Ramos (cell line): ENCODE data around the gene SLC5A5.
"Not testable (repeated sequence)": the region's sequence is repeated elsewhere in the genome, so short reads cannot be mapped to it uniquely, and the experiment has no call there.

ENCODE experiments used
- in situ Hi-C: fragments of 300-500 bp; cut with MboI; formaldehyde crosslinking; loops from one replicate; pipeline ENCODE4 v1.14.3; 2022; ENCODE audit warnings: low sequenced_read_pairs; ENCODE audit not compliant: unreplicated experiment

SLC5A5 gene

DNA sequence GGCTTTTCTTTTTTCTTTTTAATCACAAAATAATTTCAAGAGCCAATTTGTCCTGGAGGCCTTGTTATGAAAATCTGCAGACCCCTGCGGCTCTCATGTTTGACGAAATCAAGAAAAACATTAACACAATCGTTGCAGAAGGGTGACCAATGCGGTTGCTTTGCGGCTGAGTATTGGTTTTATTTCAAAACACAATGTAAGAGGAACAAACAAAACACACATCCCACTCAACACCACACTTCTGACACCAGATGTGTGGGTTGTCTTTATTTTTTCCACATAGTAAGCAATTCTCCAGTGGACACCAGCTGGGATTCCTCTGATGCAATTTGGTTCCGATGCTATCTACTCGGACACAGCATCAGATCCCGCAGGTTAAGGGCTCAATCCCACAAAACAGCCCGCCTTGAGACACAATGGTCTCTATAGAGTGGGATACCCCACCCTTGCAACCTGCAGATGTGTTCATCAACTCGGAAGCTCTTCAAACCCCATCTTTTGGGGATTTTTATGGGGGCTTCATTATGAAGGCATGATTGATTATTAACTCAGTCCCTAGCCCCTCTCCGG, 39.1 kb downstream of the SLC5A5 start:
- in situ Hi-C loops = no loop called here

DNA sequence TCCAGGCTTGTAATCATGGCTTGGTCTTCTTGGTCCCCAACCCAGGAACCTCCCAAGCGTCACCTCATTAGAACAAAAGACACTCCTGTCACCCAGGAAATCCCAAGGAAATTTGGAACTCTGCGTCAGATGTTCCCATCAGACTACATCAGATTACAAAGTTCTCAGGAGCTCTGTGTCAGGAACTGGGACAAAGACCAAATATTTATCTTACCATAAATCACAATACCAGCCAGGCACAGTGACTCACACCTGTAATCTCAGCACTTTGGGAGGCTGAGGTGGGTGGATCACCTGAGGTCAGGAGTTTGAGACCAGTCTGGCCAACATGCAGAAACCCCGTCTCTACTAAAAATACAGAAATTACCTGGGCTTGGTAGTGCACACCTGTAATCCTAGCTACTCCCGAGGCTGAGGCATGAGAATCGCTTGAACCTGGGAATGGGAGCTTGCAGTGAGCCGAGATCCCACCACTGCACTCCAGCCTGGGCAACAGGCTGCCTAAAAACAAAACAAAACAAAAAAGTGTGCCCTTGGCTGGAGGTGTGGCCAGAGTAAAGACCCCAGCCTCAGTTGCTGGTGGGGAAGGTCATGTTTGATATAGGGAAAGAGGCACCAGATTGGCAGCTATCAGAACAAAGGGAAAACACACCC, 44.3 kb downstream of the SLC5A5 start:
- in situ Hi-C loops = no loop called here

DNA sequence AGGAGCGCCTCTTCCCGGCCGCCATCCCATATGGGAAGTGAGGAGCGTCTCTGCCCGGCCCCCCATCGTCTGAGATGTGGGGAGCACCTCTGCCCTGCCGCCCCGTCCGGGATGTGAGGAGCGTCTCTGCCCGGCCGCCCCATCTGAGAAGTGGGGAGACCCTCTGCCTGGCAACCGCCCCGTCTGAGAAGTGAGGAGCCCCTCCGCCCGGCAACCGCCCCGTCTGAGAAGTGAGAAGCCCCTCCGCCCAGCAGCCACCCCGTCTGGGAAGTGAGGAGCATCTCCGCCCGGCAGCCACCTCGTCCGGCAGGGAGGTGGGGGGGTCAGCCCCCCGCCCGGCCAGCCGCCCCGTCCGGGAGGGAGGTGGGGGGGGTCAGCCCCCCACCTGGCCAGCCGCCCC, 46.4 kb downstream of the SLC5A5 start:
- in situ Hi-C loops = not testable (repeated sequence)

DNA sequence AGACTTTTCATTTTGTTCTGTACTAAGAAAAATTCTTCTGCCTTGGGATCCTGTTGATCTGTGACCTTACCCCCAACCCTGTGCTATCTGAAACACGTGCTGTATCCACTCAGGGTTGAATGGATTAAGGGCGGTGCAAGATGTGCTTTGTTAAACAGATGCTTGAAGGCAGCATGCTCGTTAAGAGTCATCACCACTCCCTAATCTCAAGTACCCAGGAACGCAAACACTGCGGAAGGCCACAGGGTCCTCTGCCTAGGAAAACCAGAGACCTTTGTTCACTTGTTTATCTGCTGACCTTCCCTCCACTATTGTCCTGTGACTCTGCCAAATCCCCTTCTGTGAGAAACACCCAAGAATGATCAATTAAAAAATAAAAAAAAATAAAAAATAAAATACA, 47.4 kb downstream of the SLC5A5 start:
- in situ Hi-C loops = not testable (repeated sequence)

DNA sequence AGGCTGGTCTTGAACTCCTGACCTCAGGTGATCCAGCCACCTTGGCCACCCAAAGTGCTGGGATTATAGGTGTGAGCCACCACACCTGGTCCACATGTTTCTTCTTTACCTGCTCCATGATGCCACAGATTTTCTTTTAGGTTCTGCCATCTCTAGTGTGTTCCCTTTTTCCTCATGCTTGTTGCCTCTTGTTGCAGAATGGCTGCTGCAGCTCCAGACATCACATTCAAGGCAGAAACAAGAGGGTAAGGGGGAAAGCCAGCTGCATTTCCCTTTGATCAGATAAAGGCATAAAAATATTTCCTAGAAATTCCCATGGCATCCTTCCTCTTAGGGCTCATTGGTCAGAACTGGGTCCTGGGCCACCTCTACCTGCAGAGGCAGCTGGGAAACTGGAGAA, 48.8 kb downstream of the SLC5A5 start:
- in situ Hi-C loops = no loop called here

DNA sequence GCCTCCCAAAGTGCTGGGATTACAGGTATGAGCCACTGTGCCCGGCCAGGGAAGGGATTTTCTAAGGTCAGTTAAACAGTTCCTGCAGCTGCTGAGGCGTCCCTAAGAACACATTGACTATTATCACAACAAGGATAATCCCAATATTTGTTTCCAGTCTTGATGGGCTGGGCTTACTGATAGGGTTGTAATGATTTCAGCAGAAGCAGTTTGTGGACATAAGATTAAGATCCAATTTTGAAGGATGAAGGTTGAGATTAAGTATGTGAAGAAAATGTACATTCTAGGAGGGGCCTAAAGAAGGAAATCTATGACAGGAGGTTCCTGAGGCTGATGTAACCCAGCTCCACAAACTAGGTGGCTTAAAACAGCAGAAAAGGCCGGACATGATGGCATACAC, 50.4 kb downstream of the SLC5A5 start:
- in situ Hi-C loops = no loop called here

DNA sequence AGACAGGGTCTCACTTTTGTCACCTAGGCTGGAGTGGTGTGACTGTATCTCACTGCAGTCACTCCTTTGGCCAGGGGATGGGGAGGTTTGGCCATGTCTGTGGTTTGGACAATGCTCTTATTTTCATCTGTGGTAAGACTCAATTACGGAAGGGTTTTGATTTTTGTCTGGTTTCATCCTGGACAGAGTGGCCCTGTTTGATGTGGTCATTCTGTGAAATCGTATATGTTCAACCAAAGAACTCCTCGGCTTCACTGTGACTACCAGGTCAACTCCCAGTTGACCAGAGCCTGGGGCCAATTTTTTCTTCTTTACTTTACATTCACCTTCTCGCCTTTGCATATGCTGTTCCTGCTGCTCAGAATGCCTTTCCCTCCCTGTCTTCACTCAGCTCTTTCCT, 54.3 kb downstream of the SLC5A5 start:
- in situ Hi-C loops = loop anchor here (5.0 kb wide), 1 partner anchor 59 kb away; no protein-coding TSS in a partner anchor

DNA sequence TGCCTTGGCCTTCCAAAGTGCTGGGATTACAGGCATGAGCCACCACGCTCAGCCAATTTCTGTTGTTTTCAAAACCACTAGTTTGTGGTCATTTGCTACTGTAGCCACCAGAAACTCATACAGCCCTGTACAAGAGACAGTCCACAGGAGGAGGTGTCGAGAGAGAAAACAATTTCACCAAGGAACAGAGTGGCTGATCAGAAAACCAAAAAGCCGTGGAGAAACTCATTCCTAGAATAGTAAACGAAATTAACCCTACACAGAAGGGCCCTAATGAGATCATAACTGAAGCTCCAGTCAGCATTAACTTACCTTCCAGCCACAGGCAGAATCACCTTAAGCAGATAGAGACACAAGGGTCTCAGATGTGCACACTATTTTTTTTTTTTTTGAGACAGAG, 57.3 kb downstream of the SLC5A5 start:
- in situ Hi-C loops = loop anchor here (5.0 kb wide), 1 partner anchor 62 kb away; no protein-coding TSS in a partner anchor

DNA sequence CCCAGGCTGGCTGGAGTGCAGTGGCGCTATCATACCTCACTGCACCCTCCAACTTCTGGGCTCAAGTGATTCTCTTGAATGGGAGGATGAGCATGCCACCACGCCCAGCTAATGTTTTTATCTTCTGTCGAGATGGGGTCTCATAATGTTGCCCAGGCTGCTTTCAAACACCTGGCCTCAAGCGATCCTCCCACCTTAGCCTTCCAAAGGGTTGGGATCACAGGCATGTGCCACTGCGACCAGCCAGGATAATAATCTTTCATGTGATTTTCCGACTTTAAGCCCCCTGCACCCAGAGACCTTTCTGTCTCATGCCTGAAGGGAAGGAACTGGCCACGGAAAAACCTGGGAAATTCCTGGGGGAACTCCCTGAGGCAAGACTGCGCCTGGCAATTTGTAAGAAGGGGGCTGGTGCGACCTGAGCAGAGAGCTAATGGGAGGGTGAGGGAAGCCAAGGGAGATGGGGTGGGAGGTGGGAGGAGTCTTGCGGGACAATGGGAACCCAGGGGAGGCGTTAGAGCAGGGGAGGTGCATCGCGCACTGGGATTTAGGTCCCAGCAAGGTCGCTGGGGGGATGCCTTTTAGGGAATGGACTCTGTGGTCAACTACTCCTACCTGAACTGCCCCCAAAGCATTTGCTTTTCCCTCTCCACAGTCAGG, 59.9 kb downstream of the SLC5A5 start:
- in situ Hi-C loops = no loop called here

DNA sequence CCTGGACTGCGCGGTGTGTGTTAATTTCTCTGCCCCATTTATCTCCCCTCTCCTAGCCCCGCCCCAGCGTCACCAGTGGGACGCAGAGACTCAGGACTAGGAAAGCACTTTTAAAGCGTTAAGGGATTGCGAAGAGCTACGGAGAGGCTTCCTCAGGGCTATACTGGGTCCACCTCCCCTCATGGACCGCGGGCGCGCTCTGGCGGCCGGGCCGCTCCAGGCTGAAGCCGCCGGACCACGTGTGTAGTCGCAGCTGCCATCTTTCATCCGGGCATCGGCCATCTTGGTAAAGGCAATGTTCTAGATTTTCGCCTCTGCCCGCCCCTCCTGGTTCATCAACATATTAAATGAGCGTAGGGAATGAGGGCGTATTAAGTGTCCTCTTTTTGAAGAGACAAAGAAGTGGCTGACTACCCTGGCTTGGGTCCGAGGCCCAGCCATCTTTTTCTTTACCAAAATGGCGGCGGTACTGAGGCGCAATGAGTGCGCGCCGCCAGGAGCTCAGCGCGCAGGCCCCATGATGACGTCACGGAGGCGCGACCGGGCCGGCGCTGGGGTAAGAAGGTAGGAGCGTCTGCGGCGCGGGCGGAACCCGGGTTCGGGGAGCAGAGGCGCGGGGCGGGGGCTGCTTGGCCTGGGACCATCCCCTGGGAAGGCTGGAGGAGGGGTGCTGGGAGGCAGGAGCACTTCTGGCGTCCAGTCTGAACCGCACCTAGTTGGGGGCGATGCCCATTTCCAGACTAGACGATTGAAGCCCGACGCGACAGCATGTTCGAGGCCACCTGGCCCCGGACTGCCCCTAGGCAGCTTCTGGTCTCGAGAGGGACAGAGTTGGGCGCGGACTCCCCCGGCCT, 61.0 kb downstream of the SLC5A5 start, which contains the start of gene CCDC124:
Gene CCDC124, plus strand, starts transcription at position 531 of the 854 bp plus-strand sequence. CDS start 3,406 bp downstream, outside the sequence.
- in situ Hi-C loops = no loop called here

DNA sequence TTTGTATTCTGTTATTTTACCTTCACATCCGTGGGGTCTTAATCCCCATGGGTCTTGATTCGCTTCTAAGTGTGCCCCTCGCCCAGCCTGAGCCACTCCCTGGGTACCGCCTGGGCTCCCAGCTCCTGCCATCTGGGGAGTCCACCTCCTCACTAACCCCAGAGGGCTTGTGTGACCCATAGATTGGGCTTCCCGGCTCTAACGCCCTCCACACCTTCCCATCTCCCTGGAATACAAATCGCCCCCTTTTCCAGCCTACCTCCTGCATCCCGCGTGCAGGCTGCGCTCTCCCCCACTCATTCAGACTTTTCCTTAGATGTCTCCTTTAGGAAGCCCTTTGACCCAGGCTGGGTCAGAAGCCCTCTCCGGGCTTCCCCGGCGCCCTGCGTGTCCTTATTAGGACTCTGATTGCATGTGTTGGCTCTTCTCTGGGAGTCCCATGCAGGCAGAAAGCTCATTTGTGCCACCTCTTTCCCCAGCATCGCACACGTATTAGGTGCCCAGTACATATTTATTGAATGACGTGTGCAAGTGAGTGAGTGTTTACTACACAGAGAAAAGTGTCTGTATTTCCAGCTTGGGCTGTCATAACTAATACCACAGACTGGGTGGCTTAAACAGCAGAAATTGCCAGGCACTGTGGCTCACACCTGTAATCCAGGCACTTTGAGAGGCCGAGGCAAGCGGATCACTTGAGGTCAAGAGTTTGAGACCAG, 61.8 kb downstream of the SLC5A5 start:
- in situ Hi-C loops = no loop called here

DNA sequence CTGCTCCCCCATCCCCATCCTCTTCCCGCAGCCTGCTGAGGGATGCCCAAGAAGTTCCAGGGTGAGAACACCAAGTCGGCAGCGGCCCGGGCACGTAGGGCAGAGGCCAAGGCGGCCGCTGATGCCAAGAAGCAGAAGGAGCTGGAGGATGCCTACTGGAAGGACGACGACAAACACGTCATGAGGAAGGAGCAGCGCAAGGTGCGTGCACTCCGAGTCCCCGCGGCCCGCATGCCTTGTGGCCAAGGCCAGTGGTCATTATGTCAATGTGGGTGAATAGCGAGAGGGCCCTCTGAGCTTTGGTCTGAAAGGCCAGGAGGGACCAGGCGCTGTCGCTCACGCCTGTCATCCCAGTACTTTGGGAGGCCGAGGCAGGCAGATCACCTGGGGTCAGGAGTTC, 64.6 kb downstream of the SLC5A5 start:
- in situ Hi-C loops = no loop called here

DNA sequence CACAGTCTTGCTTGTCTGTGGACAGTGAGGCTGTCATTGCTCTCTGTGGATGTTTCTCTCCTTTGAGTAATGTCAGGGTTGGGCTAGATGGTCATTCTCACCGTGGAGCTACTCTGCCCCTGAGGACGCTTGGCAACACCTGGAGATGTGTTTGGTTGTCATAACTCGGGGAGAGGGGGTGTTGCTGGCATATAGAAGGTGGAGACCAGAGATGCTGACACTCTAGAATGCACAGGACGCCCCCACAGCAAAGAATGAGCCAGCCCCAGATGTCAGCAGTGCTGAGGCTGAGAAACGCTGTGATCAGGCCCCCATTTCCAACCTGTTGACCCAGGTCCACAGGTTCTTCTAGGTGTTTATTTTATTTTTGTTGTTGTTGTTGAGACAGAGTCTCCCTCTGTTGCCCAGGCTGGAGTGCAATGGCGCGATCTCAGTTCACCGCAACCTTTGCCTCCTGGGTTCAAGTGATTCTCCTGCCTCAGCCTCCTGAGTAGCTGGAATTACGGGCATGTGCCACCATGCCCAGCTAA, 65.7 kb downstream of the SLC5A5 start:
- in situ Hi-C loops = no loop called here

DNA sequence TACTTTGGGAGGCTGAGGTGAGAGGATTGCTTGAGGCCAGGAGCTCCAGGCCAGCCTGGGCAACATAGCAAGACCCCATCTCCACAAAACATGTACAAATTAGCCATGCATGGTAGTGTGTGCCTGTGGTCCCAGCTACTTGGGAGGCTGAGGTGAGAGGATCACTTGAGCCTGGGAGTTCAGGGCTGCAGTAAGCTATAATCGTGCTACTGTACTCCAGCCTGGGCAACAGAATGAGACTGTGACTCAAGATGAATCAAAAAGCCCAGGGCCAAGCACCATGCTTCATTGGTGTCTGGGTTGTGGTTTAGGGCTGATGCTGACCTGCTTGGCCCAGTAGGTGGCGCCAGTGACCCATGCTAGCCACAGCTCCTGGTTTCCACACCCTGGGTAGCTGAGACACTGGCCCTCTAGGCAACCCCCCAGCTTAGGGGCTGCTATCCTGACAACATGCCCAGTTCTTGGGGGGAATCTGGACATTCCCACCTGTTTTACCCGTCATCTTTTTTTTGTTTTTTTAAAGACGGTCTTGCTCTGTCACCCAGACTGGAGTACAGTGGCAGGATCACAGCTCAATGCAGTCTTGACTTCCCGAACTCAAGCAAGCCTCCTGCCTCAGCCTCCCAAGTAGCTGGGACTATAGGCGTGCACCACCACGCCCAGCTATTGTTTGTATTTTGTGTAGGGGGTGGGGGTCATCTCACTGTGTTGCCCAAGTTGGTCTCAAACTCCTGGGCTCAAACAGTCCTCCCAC, 66.5 kb downstream of the SLC5A5 start:
- in situ Hi-C loops = no loop called here

DNA sequence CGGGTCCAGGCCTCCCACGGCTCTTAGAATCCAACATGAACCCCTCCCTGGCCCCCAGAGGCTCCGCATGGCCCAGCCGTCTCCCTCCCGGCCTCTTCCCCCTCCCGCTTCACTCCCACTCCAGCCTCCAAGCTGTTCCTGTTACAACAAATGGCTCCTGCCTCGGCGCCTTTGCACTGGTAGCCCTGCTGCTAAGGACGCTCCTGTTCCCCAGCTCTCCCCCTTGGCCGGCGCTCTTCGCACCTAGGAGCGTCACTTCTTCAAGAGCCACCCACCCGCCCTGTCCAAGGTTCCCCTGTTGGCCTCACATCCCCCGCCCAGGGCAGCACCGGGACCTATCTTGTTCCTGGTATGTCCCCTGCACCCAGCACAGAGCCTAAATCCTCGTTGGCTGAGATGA, 70.4 kb downstream of the SLC5A5 start:
- in situ Hi-C loops = no loop called here

DNA sequence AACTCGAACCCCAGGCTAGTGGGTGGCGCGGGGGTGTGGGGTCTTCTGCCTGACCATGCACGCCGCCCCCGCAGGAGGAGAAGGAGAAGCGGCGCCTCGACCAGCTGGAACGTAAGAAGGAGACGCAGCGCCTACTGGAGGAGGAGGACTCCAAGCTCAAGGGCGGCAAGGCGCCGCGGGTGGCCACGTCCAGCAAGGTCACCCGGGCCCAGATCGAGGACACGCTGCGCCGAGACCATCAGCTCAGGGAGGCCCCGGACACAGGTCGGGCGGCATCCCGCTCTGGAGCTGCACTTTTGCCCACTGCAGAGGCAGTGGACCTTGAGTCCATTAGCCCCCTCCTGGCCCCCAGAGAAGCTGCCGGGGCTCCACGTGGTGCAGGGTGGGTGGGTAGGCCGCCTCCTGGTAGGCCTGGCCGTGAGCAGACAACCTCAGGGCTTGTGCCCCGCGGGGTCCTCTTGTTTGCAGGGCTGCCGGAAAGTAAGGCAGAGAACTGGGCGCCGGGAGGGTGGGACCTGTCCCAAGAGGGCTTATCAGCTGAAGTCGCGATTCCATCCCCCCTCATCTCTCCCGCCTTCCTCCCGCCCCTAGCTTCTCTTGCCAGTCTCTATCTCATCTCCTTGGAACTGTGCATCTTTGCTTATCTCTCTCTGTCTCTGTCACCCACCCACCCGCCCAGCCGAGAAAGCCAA, 71.0 kb downstream of the SLC5A5 start:
- in situ Hi-C loops = no loop called here

DNA sequence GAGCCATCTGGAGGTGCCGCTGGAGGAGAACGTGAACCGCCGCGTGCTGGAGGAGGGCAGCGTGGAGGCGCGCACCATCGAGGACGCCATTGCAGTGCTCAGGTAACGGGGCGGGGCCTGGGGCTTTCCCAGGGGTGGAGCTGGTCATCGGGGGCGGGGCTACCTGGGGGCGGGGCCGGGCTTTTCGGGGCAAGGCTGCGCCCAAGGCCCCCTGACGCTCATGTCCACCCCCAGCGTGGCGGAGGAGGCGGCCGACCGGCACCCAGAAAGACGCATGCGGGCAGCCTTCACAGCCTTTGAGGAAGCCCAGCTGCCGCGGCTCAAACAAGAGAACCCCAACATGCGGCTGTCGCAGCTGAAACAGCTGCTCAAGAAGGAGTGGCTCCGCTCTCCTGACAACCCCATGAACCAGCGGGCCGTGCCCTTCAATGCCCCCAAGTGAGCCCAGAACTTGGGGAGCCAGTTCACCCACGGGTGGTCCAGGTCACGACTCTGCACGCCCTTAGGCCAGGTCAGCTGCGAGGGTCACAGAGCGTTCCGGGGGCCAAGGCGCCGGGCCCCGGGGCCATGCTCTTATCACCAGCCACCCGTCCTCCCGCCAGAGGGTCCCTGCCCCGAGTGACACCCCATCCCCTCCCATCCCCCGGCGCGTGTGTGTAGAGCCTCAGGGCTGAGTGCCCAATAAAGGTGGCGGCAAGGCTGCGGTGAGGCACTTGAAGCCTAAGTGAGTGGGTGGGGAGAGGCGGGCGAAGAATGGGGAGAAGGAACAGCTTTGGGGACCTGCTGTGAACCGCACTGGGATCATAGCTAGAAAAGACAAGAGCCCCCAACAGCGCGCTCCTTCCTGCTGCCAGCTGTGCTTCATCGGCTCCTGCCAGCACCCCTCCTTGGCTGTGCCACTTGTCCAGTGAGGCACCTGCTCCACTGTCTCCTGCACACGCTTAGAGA, 71.8 kb downstream of the SLC5A5 start:
- in situ Hi-C loops = no loop called here
